ENCODE results near the gene ASB13.

DNA sequence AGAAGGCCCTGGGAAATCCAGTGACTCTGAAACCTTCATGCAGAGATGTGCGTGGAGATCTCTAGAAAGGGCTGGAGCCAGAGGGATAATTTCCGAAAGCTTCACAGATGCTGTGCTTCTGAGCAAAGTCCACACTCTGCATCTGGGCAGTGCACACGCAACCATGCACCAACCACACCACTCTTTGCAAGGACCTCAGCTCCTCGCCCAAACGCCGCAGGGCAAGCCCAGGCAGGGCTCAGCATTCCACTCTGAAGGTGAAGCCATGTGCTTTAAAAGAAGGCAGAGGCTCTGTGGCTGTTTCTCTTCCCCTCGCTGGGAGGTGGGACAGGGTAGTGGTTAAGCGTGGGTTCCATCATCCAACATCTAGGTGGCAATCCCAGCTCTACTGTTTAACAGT lies 48.4 kb downstream of the ASB13 start:
- TF ChIP-seq POLR2AphosphoS5 (IDR thresholded peaks at IDR 0.05; ENCODE audit: low read depth, low read length) (no peak), TAF1 (IDR thresholded peaks at IDR 0.05; ENCODE audit: low read depth, low read length) (no peak), POLR2A (IDR thresholded peaks at IDR 0.05; ENCODE audit: low read depth, low read length) (no peak), PAX5 (IDR thresholded peaks at IDR 0.05; ENCODE audit: insufficient read depth, low read length, severe bottlenecking) (no peak), SPI1 (IDR thresholded peaks at IDR 0.05; ENCODE audit: low read depth, low read length) (no peak), POU2F2 (IDR thresholded peaks at IDR 0.05; ENCODE audit: low read depth, low read length) (no peak)

All from GM12891 (cell line).